Activated CD4-positive, alpha-beta T cell treated with anti-CD3 and anti-CD28 coated beads for 1 hour (primary cell): ENCODE data around the gene PRKAR1B.

Experiments used
- DNase-seq: peaks from one replicate; pipeline ENCODE4 v3.0.0-alpha.2; 2020

The PRKAR1B gene

GRCh38 chr7:739983-740942, 13.2 kb upstream of the PRKAR1B start:
- DNase-seq, result no peak

GRCh38 chr7:739455-739982, 12.4 kb upstream of the PRKAR1B start:
- no peak for DNase-seq

DNA sequence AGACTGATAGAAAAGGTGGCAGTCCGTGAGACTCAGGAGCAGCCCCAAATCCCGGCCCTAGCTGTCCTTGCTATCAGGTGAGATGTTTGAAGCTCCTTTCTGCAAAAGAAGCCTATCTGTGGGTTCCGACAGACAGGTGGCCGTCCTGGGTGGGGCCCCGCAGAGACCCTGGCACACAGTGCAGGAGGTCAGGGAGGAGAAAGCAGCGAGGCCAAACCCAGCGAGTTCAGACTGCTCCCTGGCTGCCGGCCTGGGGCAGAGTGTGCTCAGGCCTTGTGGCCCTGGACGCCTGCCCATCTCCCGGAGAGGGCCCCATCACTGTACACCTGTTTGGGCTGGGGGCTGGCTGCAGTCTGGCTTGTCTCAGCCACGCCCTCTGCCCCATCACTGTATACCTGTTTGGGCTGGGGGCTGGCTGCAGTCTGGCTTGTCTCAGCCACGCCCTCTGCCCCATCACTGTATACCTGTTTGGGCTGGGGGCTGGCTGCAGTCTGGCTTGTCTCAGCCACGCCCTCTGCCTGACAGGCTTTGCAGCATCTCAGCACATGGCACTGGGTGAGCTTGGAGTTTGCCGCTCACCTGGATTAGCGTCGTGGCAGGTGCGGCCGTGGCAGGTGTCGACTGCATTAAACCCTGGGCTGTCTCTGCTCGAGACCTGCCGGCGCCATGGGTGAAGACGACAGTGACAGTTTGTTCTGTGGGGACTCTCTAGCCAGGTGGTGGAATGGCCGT, 11.8 kb upstream of the PRKAR1B start:
- DNase-seq, result no peak

DNA sequence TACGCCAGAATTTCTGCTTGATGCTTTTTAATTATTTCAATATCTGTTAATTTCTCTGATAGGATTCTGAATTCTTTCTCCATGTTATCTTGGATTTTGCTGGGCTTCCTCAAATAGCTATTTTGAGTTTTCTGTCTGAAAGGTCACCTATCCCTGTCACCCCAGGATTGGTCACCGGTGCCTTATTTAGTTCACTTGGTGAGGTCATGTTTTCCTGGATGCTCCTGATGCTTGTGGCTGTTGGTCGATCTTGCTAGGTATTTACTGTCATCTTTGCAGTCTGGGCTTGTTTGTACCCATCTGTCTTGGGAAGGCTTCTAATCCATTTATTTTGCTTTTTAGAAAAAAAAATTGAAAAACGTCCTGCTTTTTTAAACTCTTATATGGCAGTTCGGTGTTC, 11.2 kb upstream of the PRKAR1B start:
- no peak for DNase-seq

DNA sequence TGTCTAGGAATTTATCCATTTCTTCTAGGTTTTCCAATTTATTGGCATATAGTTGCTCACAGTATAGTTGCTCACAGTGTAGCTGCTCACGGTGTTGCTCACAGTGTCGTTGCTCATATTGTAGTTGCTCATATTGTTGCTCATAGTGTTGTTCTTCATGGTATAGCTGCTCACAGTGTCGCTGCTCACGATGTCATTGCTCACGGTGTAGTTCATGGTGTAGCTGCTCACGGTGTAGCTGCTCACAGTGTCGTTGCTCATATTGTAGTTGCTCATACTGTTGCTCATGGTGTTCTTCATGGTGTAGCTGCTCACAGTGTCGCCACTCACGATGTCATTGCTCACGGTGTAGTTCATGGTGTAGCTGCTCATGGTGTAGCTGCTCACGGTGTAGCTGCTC, 7.7 kb upstream of the PRKAR1B start:
- DNase-seq, result no peak

DNA sequence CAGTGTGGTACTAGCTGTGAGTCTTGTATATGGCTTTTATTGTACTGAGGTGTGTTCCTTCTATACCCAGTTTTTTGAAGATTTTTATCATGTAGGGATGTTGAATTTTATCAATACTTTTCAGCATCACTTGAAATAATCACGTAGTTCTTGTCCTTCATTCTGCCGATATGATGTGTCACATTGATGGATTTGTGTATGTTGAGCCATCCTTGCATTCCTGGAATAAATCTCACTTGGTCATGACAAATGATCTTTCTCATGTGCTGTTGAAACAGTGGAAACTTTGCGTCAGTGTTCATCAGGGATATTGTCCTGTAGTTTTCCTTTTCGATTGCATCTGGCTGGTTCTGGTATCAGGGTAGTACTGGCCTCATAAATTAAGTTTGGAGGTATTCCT, 7.1 kb upstream of the PRKAR1B start:
- DNase-seq, result no peak

- no peak for DNase-seq
These were observed 5.5 kb upstream of the PRKAR1B start for GRCh38 chr7:732556-732955.

DNA sequence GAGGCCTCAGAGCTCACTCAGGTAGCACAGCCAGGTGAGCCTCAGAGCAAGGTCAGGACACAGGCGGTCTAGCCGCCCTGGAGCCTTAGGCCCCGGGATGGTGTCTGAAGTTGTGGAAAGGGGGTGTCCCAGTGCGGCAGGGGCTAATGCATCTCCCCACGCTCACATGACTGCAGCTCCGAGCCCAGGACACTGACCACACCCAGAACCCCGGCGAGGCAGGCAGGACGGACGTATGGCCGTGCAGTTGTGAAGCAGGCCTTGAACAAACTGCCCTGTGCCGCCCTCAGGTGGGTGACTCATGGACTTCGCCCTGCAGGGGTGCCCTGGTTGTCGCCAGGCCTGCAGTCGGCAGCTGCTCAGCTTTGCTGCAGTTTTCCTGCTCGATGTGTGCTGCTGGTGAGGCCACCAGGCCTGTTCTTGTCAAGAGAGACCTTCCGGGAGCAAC, 5.0 kb upstream of the PRKAR1B start:
- no peak for DNase-seq

GRCh38 chr7:731440-732085, 4.5 kb upstream of the PRKAR1B start:
- DNase-seq, result no peak

DNA sequence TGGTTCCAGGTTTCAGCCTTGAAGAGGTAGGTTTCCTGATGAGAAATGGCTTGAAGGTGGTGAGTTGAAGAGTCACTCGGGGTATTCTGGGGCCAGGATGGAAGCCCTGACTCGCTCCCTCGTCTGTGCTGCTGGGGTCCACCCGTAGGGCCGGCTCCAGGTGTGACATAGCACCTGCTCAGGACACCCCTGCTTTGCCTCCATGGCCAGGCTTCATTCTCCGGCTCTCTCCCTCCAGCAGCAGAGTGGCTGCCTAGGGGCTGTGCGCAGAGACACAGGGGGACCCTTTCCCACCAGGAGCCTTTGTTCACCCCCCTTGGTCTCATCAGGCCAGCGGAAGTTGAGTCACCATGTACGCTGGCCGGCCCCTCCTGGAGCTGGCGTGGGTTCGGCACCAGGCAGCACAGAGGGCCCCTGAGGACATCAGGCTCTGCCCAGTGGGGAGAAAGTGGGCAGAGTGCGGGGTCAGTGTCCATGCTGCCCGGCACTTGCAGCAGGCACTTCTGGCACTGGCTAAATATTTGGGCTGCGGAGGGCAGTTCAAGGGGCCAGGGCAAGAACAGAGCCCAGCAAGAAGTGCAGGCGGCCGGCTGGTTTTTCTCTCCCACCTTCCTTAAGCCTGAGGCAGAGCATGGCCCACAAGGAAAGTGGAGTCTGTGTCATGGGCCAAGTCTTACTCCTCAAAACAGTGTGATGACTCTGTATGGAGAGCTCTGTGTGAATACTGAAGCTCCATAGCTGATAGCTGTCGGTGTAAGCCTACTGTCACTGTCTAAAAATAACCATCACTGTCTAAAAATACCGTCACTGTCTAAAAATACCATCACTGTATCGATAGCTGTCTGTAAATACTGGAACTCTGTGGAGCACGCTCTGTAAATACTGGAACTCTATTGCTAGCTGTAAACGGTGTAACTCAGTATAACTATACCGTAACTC, 3.7 kb upstream of the PRKAR1B start:
- no peak for DNase-seq

- no peak for DNase-seq
These were observed 2.3 kb upstream of the PRKAR1B start for GRCh38 chr7:729140-730000.

DNA sequence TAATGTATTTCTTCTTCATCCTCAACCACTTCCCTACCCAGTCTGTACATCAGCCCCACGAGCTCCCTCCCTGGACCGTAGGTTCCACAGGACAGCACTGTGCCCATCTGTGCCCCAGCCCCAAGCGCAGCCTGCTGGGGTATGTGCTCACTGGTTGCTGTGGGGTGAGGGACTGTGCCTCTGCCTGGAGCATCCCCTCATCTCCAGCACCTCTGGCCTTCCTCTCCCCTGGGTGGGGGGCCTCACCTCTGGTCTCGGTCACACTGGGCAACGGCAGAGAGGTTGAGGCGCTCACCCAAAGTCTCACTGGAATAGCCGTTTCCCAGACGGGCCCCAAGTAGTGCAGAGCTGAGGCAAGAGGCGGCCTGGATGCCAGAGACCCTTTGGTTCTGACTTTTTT, 1.5 kb upstream of the PRKAR1B start:
- DNase-seq, result no peak

DNA sequence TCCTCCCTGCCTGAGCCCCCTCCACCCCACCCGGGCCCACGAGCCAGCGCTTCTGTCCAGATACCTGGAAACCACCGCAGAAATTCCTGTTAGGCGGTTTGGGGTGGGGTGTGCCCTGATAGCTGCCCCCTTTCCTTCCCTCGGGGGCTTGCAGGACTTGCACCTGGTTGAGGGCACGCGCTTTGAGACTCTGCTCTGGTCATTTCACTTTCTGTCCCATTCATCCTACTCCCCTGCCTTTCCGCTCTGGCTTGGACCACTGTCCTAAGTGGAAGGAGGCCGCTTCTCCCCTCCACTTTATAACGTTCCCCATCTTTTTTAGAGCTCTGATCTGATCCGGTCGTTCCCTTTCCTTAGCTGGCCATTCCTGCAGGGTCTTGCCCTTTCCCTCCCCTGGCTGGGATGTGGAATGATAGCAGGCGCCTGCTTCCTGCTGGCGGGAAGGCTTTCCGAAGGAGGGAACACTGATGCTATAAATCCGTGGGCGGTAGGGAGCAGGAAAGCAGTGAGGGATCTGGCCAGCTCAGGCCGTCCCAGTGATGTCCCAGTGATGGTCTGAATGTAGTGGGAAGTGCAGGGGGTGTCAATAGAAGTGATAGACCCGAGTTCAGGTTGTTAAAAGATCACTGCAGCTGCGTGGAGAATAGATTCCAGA, 852 bp upstream of the PRKAR1B start:
- no peak for DNase-seq

DNA sequence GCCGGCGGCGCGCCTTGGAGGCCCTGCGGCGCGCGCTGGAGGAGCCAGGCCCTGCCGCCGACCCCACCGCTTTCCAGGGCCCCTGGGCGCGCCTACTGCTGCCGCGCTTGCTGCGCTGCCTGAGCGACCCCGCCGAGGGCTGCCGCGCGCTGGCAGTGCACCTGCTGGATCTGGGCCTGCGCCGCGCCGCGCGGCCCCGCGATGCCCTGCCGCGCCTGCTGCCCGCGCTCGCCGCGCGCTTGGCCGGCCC, 302 bp downstream of the PRKAR1B start:
- DNase-seq, result no peak

- DNase-seq, result peak; percentile 80
These were observed 812 bp downstream of the PRKAR1B start, which contains the start of gene DNAAF5 for GRCh38 chr7:726084-726853. TSS of gene DNAAF5 (plus strand) at chr7:726699. CDS start at chr7:726721, 22 bp downstream.

DNA sequence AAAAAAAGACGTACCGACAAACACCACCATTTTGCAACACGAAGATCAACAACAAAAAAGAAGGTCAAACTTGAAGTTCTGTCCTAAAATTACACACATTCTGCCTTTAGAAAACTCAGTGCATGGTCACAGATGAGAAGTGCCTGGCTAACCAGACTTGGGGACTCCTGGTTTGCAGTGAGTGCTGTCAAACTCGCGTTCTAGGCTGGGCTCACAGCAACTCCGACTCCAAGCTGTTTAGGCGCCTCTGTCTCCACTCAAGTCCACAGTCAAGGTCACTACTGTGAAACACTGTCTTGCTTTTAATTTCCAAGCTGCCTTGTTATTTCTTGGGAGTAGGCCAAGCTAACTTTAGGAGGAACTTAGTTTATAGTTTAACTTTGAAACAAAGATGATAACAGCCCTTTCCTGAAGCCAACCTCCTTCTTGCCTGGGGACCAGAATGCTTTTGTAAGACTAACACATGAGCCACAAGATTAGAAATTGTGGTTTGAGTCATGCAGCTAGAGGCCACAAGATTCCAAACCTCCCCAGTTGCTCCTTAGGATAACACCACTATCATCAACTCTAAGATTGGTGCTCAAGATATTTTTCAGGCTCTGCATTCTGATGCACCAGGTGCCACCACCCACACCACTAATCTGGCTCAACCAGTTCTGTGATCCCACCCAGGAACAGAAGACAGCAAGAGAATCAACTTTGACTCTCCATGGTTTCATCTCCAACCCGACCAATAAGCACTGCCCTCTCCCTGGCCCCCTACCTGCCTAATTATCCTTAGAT, 1.7 kb downstream of the PRKAR1B start:
- DNase-seq, result no peak

GRCh38 chr7:724298-724697, 2.8 kb downstream of the PRKAR1B start:
- DNase-seq, result no peak

- DNase-seq, result no peak
These were observed 3.5 kb downstream of the PRKAR1B start for GRCh38 chr7:723541-723940.

DNA sequence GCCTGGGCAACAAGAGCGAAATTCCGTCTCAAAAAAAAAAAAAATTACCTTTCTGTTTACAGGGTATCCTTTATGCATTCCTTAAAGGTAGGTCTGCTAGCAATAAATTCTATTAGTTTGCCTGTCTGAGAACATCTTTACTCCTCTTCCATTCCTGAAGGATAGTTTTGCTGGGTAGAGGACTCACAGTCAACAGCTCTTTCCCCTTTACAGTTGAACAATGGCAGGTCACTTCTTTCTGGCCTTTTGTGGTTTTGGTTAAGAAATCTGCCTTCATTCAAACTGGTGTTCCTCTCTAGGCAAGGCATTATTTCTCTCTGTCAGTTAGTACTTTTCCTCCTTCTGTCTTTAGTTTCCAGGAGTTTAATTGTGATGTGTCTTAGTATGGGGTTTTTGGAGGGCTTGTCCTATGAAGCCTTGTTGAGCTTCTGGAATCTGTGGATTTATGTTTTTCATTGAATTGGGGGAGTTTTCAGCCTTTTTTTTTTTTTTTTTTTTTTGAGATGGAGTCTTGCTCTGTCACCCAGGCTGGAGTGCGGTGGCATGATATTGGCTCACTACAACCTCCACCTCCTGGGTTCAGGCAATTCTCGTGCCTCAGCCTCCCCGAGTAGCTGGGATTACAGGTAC, 5.3 kb downstream of the PRKAR1B start:
- no peak for DNase-seq
